22Rv1 (cell line): ENCODE measurements around the gene RPA3.

Experiments used
- CTCF ChIP-seq: fragments of 450-650 bp; IDR thresholded peaks from 2 replicates; pipeline ENCODE4 v1.5.1; 2017; ENCODE audit warnings: mild to moderate bottlenecking
- ZFX ChIP-seq: fragments of 450-650 bp; IDR thresholded peaks from 2 replicates; pipeline ENCODE4 v1.6.1; 2017; ENCODE audit warnings: antibody characterized with exemption, borderline replicate concordance

GRCh38 chr7:7618410-7618809, 100.0 kb downstream of the RPA3 start:
- TF ChIP-seq CTCF (no peak), ZFX (no peak)
